GM20431 (cell line): Measurements from ENCODE around the gene APBA2.
"Not testable (repeated sequence)": the region's sequence is repeated elsewhere in the genome, so short reads cannot be mapped to it uniquely, and the experiment has no call there.

Source experiments
- in situ Hi-C: fragments of 300-500 bp; cut with MseI, MboI; formaldehyde crosslinking; loops from one replicate; pipeline ENCODE4 v1.15.0; 2020; ENCODE audit warnings: low sequenced_read_pairs; ENCODE audit not compliant: unreplicated experiment

Gene APBA2

GRCh38 chr15:28885630-28886430 lies at the start of gene APBA2:
Gene APBA2 (plus strand): TSS chr15:28885974. CDS start chr15:29053885, 167,911 bp downstream.
- in situ Hi-C loops, result no loop called here

- in situ Hi-C loops, result not testable (repeated sequence)
These were observed 45.5 kb upstream of the APBA2 start for GRCh38 chr15:28840285-28840684.

GRCh38 chr15:28842210-28842609 lies 43.6 kb upstream of the APBA2 start:
- in situ Hi-C loops, result not testable (repeated sequence)

- in situ Hi-C loops, result not testable (repeated sequence)
These were observed 42.3 kb upstream of the APBA2 start for GRCh38 chr15:28843520-28843919.

GRCh38 chr15:28844147-28844546 lies 41.6 kb upstream of the APBA2 start:
- in situ Hi-C loops, result not testable (repeated sequence)

GRCh38 chr15:28847247-28847646 lies 38.5 kb upstream of the APBA2 start:
- in situ Hi-C loops, result not testable (repeated sequence)

- in situ Hi-C loops, result not testable (repeated sequence)
These were observed 37.8 kb upstream of the APBA2 start for GRCh38 chr15:28847959-28848358.

- in situ Hi-C loops, result not testable (repeated sequence)
These were observed 37.3 kb upstream of the APBA2 start, which contains the start of gene GOLGA6L7 for GRCh38 chr15:28848521-28848920. Gene GOLGA6L7 (minus strand): TSS chr15:28848644. CDS start chr15:28848549, 95 bp downstream.

GRCh38 chr15:28849271-28849670 lies 36.5 kb upstream of the APBA2 start:
- in situ Hi-C loops, result not testable (repeated sequence)

GRCh38 chr15:28849766-28850165 lies 36.0 kb upstream of the APBA2 start:
- in situ Hi-C loops, result not testable (repeated sequence)

GRCh38 chr15:28853654-28854053 lies 32.1 kb upstream of the APBA2 start:
- in situ Hi-C loops, result not testable (repeated sequence)

GRCh38 chr15:28854578-28854977 lies 31.2 kb upstream of the APBA2 start:
- in situ Hi-C loops, result not testable (repeated sequence)

- in situ Hi-C loops, result no loop called here
These were observed 24.7 kb upstream of the APBA2 start for GRCh38 chr15:28861031-28861534.

GRCh38 chr15:28861589-28862293 lies 24.0 kb upstream of the APBA2 start:
- in situ Hi-C loops, result not testable (repeated sequence)

- in situ Hi-C loops, result no loop called here
These were observed 16.9 kb upstream of the APBA2 start for GRCh38 chr15:28868744-28869345.

- in situ Hi-C loops, result no loop called here
These were observed 14.6 kb upstream of the APBA2 start for GRCh38 chr15:28871168-28871567.

- in situ Hi-C loops, result no loop called here
These were observed 12.8 kb upstream of the APBA2 start for GRCh38 chr15:28873006-28873405.

GRCh38 chr15:28873585-28874190 lies 12.1 kb upstream of the APBA2 start:
- in situ Hi-C loops, result no loop called here

GRCh38 chr15:28875461-28876000 lies 10.2 kb upstream of the APBA2 start:
- in situ Hi-C loops, result no loop called here
